G401 (cell line): Measurements from ENCODE around the gene TADA1. TPM values are rescaled to one million over a fixed set of nuclear protein-coding genes. Genes with fewer than 3 reads are reported as not detected.
"Not testable (repeated sequence)": the region's sequence is repeated elsewhere in the genome, so short reads cannot be mapped to it uniquely, and the experiment has no call there.

Experiments used
- DNase-seq: peaks from one replicate; pipeline ENCODE4 v3.0.0-alpha.2; 2015; ENCODE audit warnings: low spot score
- in situ Hi-C: cut with HindIII; loops from 2 replicates; pipeline ENCODE4 v1.10.0; 2016; ENCODE audit warnings: low sequenced_read_pairs, mixed read lengths
- total RNA-seq: library from RNA; depleted of rRNA; stranded (reverse); fragments of >200 nt; shearing (Covaris generic); gene quantifications from 2 replicates; pipeline ENCODE4 v1.2.3, GENCODE V29; 2014

Gene TADA1
- total RNA-seq, 1 experiment from 2014 or later, result 34.7 TPM

DNA sequence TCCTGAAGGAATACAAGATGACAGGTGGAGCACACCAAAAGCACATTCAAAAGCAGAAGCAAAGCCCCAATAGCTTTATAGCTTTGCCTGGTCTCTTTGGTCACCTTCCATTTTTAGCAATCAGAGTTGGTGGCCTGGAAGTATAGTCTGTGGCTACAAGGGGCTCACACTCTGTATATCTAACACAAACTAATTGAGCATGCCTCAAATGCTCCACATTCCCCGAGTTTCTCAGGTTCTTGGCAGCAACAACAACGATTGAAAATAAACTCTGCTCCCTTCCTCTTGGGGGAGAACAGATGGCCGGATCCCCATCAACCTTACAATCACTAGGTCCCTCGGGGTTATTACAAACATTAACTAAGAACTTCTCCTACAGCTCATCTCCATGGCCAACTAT lies 24.9 kb upstream of the TADA1 start:
- no peak for DNase-seq
- in situ Hi-C loops, result no loop called here

DNA sequence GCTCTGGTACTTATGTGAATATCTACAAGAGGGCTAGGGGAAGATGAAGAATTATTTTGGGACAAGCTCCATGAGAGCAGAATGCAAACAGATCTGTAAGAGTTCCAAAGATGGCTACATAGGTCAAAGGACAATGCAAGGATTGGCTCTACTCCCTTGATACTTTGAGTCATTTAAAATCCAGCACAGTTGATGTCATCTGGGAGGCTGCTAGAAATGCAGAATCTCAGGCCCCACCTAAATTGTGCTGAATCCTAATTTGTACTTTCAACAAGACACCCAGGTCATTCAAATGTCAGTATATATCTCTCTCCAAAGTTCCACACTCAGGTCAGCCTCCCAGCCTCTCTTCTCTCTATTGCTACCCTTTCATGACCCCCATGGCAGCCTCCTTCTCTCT lies 23.7 kb upstream of the TADA1 start:
- DNase-seq, result no peak
- in situ Hi-C loops, result no loop called here

GRCh38 chr1:166895766-166896165 lies 19.7 kb upstream of the TADA1 start:
- in situ Hi-C loops, result no loop called here
- no peak for DNase-seq

DNA sequence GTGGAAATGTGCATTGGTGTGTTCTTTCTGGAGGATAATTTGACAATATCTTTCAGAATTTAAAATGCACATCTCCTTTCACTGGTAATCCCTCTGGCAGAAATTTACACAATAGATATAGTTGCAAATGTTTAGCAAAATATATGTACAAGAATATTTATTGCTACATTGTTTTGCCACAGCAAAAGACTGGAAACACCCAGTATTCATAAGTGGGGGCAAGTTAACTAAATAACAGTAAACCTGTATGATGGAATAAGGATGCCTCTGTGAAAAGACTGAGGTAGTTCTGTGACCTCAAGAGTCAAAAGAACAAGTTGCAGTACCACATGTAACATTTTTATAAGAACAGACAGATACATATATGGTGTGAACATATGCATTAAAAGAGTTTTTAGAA lies 13.7 kb upstream of the TADA1 start:
- in situ Hi-C loops, result no loop called here

GRCh38 chr1:166888373-166889111 lies 12.5 kb upstream of the TADA1 start:
- in situ Hi-C loops, result no loop called here

More for the DNA sequence above, 13.7 kb upstream of the TADA1 start:
- DNase-seq, result no peak

DNA sequence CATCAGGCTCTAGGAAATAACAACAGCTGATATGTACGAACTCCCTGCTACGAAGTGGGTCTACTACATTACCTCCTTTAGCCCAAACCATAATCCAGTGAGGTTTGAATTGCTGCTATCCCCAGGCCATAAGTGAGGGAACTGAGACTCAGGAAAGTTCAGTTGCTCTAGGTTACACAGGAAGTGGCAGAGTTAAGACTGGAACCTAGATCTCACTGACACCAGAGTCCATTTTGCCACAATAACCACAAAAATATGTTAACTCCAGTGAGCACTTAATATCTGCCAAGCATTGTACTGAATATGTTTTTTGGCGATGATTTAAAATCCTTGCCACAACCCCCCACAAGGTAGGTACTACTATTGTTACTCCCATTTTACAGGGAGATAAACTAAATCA lies 8.9 kb upstream of the TADA1 start:
- in situ Hi-C loops, result no loop called here
- DNase-seq, result no peak

More at GRCh38 chr1:166888373-166889111, 12.5 kb upstream of the TADA1 start:
- no peak for DNase-seq

GRCh38 chr1:166884040-166884642 lies 8.1 kb upstream of the TADA1 start:
- in situ Hi-C loops, result no loop called here
- DNase-seq, result peak; percentile 51

DNA sequence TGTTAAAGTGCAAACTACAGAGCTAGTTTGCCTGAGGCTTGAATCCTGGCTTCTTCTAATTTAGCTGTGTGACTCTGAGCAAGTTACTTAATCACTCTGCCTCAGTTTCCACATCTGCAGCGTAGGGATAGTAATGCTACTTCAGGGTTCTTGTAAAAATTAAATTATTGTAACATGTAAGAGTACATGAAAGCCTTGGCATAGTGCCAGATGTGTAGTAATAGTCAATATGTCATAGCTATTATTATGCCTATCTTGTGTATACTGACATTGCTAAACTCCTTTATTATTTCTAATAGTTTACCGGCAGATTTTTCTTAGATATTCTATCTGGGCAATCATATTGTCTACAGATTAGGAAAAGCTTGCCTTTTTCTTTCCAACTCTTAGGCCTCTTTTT lies 6.8 kb upstream of the TADA1 start:
- in situ Hi-C loops, result no loop called here
- DNase-seq, result no peak

- DNase-seq, in situ Hi-C loops: not testable (repeated sequence)
Observed at GRCh38 chr1:166878173-166878917, 2.3 kb upstream of the TADA1 start.

DNA sequence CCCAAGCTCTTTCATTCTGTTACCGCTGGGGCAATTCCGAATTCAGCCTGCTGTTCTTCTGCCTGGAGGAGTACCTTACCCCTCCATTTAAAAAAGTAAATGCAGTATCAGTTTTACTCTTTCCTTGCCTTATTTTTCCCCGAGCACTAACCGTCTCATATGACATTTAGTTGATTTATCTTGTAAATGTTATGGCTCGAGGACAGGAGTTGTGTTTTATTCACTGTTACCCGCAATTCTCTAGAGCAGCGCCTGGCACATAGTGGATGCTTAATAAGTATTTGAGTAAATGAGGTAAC lies 425 bp upstream of the TADA1 start:
- in situ Hi-C loops, result no loop called here
- no peak for DNase-seq

DNA sequence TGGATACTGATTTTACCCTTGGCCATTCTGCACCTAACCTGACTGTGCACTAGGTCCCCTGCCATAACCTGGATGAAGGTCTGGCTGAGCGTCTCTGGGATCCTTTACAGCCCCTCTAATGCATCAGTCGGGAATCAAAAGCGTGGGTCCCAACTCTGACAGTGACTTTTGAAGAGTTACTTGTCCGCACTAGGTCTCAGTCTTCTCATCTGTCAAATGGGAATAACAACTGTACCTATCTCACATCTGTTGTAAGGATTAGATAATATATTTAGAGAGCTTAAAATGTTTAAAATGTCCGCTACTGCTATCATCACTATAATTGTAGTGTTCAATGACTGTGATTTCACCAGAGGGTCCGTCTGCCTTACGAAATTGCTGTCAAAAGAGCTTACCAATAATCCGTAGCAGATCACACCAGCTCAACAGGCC lies 746 bp downstream of the TADA1 start:
- in situ Hi-C loops, result no loop called here
- no peak for DNase-seq

GRCh38 chr1:166874464-166874863 lies 1.6 kb downstream of the TADA1 start:
- no peak for DNase-seq
- in situ Hi-C loops, result no loop called here

DNA sequence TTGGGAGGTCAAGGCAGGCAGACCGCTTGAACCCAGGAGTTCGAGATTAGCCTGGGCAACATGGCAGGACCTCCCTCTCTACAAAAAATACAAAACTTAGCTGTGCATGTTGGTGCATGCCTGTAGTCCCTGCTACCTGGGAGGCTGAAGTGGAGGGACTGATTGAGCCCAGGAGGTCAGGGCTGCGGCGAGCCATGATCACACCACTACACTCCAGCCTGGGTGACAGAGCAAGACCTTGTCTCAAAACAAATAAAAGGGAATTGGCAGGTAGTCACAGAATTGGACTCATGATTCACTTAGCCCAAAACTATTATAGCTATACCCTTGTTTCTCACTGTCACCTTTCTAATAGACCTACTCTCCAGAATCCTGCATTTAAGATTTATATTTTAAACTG lies 5.5 kb downstream of the TADA1 start:
- in situ Hi-C loops, result no loop called here
- no peak for DNase-seq

- DNase-seq, result no peak
Observed at GRCh38 chr1:166869318-166870099, 6.6 kb downstream of the TADA1 start.

DNA sequence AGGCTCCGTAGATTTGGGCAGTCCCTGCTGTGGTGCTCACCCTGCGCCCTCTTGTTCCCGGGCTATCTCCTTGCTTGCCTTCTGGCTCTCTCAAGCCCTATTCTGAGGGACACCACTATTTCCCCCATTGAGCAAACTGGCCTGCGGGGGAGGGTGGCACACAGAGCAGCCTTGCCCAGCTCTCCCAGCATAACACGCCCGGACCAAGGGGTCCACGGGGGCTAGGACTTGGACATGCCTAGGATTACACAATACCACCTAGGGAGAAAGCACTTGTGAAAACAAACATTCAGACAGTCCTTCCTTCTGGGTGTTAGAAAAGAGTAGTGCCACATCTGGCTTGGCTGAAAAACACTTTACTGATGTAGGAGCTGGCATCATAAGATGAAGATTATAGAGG lies 7.4 kb downstream of the TADA1 start:
- DNase-seq, result no peak
- in situ Hi-C loops, result no loop called here

More at GRCh38 chr1:166869318-166870099, 6.6 kb downstream of the TADA1 start:
- in situ Hi-C loops, result no loop called here

GRCh38 chr1:166865926-166866325 lies 10.1 kb downstream of the TADA1 start:
- in situ Hi-C loops, result no loop called here
- DNase-seq, result no peak

- no peak for DNase-seq
- in situ Hi-C loops, result no loop called here
Observed at GRCh38 chr1:166859597-166859996, 16.5 kb downstream of the TADA1 start.

DNA sequence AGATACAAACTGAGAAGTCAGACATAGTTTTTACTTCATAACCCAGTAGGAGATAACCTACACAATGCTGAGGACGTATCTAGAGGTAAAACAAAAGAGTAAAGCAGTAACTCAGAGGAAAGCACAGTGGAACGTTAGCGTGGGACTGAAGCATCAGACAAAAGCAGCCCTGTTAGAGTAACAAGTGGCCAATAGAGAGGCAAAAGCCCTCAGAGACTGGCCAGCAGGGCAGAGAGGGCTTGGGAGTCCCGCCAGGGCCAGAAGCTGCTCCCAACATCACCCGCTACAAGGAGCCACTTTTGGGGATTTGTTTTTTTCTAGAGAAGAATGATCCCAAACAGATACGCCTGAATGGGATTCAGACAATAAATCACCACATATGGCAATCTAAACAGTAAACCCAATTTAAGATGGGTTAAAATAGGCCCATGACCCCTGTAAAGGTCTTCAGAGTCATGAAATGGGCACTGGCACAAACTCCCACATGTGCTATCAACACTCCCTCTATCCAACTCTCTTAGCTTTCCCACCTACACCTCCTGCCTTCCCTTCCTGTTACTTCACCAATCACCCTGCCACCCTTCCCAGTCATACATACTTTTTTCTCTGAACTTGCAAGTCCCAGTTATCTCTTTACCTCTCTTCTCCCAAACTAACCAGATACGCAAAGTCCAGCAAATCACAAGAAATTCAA lies 17.2 kb downstream of the TADA1 start:
- in situ Hi-C loops, result no loop called here
- peak; percentile 30 for DNase-seq

- DNase-seq, result no peak
- in situ Hi-C loops, result no loop called here
Observed at GRCh38 chr1:166857995-166858394, 18.1 kb downstream of the TADA1 start.
